A549 (cell line): ENCODE data around the gene EDN2.

Experiments
- ELK1 ChIP-seq: fragments of 150-350 bp; IDR thresholded peaks from 2 replicates; pipeline ENCODE4 v1.6.1; 2014; ENCODE audit warnings: low read depth, mild to moderate bottlenecking, low read length
- EP300 ChIP-seq, 2 experiments: fragments of >200 bp; sonication (Bioruptor Twin); formaldehyde crosslinking; IDR thresholded peaks; 2 replicates in 1 of 2; 3 replicates in 1 of 2; pipeline ENCODE4 v1.6.1; 2016 to 2017
- MAX ChIP-seq: IDR thresholded peaks from 2 replicates; pipeline ENCODE4 v1.6.1; 2012
- MAZ ChIP-seq: fragments of 150-350 bp; IDR thresholded peaks from 2 replicates; pipeline ENCODE4 v1.6.1; 2014; ENCODE audit warnings: antibody characterized with exemption, low read depth, low read length, borderline replicate concordance
- ZSCAN20 ChIP-seq: fragments of 250-450 bp; sonication (Bioruptor Pico); IDR thresholded peaks from 2 replicates; pipeline ENCODE4 v1.8.0; 2022; ENCODE audit warnings: mild to moderate bottlenecking, moderate library complexity
- TF ChIP-seq, protein P1 (sequence below): fragments of >200 bp; sonication (Bioruptor Twin); formaldehyde crosslinking; IDR thresholded peaks from 3 replicates; pipeline ENCODE4 v1.5.1; 2016

DNA sequence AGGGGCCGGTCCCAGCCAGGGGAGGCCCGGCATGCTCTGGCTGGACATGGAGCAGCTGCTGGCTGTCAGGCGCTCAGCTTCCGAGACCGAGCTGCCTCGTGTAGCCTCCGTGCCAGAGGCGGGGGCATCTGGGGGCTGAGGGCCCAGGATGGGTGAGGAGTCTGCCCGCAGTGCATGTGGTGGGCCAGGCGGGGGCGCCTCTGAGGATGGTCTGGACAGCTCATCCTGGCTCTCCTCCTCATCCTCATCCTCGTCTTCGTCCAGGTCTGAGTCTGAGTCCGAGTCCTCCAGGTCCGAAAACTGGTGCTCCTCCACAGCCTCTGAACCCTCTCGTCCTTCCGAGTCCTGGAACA, 28.9 kb upstream of the EDN2 start:
- TF ChIP-seq EP300 (IDR thresholded peaks at IDR 0.05) = no peak
- TF ChIP-seq, protein P1, sequence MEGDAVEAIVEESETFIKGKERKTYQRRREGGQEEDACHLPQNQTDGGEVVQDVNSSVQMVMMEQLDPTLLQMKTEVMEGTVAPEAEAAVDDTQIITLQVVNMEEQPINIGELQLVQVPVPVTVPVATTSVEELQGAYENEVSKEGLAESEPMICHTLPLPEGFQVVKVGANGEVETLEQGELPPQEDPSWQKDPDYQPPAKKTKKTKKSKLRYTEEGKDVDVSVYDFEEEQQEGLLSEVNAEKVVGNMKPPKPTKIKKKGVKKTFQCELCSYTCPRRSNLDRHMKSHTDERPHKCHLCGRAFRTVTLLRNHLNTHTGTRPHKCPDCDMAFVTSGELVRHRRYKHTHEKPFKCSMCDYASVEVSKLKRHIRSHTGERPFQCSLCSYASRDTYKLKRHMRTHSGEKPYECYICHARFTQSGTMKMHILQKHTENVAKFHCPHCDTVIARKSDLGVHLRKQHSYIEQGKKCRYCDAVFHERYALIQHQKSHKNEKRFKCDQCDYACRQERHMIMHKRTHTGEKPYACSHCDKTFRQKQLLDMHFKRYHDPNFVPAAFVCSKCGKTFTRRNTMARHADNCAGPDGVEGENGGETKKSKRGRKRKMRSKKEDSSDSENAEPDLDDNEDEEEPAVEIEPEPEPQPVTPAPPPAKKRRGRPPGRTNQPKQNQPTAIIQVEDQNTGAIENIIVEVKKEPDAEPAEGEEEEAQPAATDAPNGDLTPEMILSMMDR = no peak
- no peak for TF ChIP-seq MAX
- TF ChIP-seq ZSCAN20 (CRISPR knock-in tag) = no peak
- TF ChIP-seq ELK1 = no peak
- no peak for TF ChIP-seq MAZ
